ENCODE measurements around the gene LIN7B.

The LIN7B gene, protein sequence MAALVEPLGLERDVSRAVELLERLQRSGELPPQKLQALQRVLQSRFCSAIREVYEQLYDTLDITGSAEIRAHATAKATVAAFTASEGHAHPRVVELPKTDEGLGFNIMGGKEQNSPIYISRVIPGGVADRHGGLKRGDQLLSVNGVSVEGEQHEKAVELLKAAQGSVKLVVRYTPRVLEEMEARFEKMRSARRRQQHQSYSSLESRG

DNA sequence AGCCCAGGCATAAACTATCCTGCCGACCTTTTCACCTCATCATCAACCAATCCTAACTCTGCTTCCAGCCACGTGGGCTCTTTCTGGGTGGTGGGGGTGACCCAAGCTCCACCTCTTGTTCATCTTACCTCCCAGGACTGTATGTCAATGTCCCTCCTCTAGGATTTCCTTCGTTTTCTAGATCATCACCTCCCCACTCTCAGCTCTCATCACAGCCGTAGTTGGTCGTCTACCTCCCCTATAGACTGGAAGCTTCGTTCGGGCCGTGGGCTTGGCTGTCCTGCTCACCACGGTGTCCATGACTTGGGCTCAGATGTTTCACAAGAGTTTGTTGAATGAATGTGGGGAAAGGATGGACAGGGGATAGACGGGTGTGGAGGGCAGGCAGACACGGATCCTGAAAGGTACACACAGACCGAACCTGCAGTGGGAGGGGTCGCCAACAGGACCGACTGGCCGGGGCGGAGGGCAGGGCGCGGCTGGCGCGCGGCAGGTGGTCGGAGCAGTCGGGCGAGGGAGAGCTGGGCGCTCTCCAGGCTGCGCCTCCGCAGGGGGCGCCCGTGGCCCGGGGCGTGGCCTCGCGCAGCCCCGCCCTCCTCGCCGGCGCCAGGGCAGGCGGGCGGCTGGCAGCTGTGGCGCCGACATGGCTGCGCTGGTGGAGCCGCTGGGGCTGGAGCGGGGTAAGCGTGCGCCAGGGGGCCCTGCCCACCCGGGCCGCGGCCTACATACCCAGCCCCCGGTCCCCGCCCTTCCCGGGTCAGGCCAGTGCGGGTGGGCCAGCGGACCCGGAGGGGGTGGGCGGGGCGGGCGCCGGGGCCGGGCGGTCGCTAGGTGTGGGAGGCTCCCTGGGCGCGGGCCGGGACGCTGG lies at the start of gene LIN7B:
TSS of gene LIN7B (plus strand) at position 609 of the 868 bp plus-strand sequence. CDS start at position 644, 35 bp downstream.
- DNase-seq: peak; percentile 42

DNA sequence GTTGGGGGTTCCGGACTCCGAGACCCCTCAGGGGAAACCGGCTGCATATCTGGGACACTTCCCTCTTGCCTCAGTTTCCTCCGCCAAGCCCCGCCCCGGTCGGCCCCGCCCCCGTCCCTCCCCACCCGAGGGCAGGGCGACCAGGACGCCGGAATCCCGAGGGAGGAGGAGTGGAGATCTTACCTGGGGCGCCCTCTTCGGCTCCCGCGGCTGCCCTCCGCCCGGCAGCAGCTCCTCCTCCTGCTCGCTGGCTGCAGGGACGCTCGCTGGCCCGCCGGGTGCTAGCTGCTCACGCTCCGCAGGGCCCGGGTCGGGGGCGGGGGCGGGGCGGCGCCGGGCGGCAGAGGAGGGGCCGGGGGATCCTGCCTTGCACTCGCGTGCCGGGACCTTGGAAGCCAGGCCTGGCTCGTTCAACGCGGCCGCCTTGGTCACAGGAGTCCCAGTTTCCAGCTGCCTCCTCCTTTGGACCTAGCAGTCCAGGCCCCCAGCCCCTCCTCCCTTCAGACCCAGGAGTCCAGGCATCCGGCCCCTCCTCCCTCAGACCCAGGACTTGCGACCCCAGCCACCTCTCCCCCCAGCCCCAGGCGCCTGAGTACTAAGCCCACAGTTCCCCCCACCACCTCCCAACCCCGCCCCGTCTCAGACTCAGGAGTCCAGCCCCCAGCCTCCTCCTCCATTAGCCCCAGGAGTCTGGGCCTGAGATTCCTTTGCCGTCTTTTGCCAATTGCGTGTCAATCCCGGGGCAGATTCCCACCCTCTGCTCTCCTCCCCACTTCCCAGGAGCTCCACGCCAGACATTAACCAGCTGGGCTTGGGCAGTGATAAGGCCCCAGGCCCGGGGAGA lies 49.2 kb upstream of the LIN7B start, which contains the start of gene NTF4:
TSS of gene NTF4 (minus strand) at position 51 of the 844 bp plus-strand sequence. CDS start 2,821 bp downstream, outside the sequence.
- DNase-seq: no peak

GRCh38 chr19:49065905-49066512 lies 48.2 kb upstream of the LIN7B start:
- DNase-seq: no peak

DNA sequence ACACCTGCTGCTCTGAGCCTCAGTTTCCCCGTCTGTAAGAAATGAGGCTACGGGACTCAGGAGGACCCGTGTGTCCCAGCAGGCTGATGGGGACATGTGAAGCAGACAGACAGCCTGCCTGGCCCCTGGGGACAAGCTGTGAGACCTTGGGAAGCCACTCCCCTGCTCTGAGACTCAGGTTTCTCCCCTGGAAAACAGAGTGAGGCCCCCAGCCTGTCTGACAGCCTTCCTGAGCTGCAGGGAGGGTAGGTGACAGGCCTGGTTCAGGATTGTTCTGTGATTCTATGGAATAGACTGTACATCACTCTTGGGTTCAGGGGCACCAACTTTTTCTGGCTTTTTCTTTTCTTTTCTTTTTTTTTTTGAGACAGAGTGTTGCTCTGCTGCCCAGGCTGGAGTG lies 46.6 kb upstream of the LIN7B start:
- DNase-seq: no peak

DNA sequence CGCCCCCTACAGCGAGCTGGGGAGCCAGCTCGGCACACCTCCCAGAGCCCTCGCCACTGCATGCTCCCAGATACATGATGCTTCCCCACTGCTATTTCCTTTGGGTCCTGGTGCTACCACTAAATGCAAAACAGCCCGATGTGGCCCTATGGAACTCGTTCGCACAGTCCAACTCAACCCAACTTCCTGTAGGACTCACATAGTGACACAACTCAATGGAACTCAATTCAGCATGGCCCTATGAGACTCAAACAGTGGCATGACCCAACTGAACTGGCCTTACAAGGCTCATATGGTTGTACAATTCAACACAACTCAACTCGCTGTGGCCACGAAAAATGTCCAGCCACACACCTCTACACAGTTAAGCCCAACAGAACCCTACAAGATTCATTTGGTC lies 45.1 kb upstream of the LIN7B start:
- no peak for DNase-seq

- no peak for DNase-seq
These were observed 43.8 kb upstream of the LIN7B start for GRCh38 chr19:49070416-49070815.

DNA sequence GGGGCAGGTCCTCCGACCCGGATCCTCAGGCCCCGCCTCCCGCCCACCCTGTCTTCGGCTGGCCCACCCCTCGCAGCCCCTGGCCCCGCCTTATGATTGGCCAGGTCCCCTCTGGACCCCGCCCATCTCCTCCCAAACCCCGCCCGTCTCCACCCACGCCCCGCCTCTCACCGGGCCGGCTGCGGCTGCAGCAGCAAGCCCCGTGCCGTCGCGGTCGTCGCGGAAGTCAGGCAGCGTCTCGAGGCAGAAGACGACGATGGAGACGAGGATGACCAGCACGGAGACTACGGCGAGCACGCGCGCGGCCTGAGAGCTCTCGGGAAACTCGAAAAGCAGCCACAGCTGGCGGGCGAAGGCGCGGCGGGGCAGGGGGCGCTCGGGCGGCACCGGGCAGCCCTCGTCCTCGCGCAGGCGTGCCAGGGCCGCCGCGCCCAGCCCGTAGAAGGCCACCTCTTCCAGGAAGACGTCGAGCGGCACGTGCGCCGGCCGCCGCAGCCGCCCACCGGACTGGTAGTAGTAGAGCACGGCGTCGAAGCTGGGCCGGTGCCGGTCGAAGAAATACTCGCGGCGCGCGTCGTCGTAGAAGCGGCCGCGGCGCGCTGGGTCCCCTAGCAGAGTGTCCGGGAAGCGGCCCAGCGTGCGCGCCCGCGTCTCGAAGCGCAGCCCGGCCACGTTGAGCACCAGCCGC lies 42.2 kb upstream of the LIN7B start:
- DNase-seq: no peak

DNA sequence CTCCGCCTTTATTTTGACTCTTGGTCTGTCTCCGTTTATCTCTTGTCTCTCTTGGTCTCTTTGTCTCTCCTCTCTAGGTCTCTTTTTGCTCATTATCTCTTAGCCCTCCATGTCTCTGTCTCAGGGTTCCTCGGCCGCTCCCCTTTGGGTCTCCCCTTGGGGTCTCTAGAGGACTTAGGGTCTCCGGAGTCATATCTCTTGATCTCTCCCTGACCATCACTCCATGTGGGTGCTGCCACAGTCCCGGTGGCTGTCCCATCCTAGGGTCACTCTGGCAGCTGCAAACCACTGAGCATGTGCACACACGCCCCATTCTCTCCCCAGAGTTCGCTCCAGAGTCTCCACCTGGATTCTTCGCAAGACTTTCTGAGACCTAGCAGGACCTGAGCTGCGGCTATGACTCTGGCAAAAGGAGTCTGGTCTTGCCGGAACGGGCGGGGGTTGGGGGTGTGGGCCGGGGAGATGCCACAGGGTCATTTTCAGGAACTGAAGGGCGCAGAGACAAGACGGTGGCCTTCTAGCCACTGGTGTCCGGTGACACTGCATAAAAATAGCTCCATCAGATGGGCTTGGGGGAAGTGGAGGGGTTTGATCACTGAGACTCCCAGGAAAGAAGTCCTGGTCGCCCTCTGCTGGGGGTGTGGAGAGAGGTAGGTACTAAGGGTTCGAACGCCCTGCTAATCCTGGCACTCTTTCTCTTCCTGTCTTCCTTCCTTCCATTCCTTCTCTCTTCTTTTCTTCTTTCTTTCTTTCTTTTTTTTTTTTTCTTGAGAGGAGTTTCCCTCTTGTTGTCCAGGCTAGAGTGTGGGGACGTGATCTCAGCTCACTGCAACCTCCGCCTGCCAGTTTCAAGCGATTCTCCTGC lies 40.4 kb upstream of the LIN7B start:
- DNase-seq: no peak

GRCh38 chr19:49074869-49075268 lies 39.3 kb upstream of the LIN7B start:
- DNase-seq: peak; percentile 71

- no peak for DNase-seq
These were observed 33.8 kb upstream of the LIN7B start for GRCh38 chr19:49080392-49080791.

GRCh38 chr19:49081273-49081672 lies 32.9 kb upstream of the LIN7B start:
- DNase-seq: no peak

GRCh38 chr19:49084206-49085019 lies 29.8 kb upstream of the LIN7B start:
- no peak for DNase-seq

DNA sequence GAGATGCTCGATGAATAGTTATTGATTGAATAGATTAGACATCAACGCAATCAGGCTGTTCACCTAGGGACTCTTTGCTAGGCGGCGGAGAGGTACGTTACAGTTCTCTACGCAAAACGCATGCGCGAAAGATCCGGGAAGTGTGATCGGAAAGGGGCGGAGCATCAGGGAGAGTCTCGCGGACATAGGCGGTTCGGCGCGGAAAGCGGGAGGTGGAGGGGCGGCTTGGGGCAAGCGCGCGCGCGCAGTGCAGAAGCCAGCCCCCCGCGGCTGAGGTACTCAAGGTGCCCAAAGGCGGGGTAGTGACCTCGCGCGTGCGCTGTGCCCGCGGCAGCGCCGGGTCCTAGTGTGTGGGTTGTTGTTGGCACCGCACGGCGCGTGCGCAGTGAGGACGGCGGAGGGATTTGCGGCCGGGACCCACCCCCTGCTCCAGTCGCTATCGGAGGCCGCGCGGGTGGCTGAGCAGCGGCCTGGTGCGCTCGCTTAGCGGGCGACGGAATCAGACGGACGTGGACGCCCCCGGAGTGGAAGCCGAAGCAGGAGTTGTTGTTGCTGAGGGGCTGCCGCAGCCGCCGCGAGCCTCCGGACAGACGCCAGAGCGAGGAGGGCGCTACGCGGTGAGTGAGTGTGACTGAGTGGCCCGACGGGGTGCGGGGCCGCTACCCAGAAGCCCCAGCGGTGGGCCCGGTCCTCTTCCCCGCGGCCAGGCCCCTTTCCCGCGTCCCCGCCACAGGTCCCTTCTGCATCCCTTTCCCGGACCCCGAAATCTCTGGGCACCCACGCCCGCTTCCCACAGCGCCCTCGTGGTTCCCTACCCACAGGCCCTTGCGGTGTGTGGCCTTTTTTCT lies 28.9 kb upstream of the LIN7B start, which contains the start of gene SNRNP70:
TSS of gene SNRNP70 (plus strand) at position 432 of the 848 bp plus-strand sequence. CDS start 964 bp downstream, outside the sequence.
- DNase-seq: peak; percentile 98

GRCh38 chr19:49085868-49086232 lies 28.3 kb upstream of the LIN7B start:
- no peak for DNase-seq

DNA sequence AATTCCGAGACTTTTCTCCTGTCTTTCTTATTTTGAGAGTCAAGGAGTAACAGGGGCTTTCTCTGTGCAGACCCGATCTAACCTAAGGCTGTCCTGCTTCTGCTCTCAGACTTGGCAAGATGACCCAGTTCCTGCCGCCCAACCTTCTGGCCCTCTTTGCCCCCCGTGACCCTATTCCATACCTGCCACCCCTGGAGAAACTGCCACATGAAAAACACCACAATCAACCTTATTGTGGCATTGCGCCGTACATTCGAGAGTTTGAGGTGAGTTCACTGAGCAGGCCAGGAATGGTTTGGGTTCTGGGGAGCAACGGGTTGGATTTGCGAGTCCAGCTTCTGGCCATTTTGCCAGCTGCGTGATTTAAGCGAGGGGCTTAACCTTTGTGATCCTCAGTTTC lies 27.9 kb upstream of the LIN7B start:
- DNase-seq: no peak

- no peak for DNase-seq
These were observed 22.7 kb upstream of the LIN7B start for GRCh38 chr19:49091391-49092038.

GRCh38 chr19:49092686-49093085 lies 21.5 kb upstream of the LIN7B start:
- DNase-seq: no peak

Data from NCI-H2029 treated with DMSO at 0.1 percent for 48 hours (cell line).